HG03175 (cell line): ENCODE measurements around the gene EXOC4.

Experiments used
- ATAC-seq: cut with Tn5 transposase; IDR thresholded peaks from one replicate; pipeline ENCODE4 v1.9.1; 2021; ENCODE audit warnings: mild to moderate bottlenecking, moderate library complexity; ENCODE audit not compliant: unreplicated experiment

The EXOC4 gene

DNA sequence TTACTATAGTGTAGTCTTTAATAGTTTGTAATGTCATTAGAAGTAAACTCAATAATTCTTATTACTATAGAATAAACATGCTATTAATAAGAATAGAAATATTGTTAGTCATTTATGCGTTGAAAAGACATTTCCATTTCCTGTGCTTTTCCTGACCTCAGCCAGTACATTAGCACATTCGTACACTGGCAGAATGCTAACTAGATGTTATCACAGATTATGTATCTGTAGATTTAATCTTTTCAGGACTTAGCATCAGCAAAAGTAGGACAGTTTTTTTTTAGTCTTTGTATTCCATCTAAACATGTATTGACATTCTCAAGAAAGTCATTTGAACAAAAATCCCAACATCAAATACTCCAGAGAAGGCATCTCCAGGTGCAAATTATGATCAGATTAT is 158.5 kb downstream of the EXOC4 start:
- no peak for ATAC-seq

- no peak for ATAC-seq
Measured at GRCh38 chr7:133412942-133413341, 160.1 kb downstream of the EXOC4 start.

DNA sequence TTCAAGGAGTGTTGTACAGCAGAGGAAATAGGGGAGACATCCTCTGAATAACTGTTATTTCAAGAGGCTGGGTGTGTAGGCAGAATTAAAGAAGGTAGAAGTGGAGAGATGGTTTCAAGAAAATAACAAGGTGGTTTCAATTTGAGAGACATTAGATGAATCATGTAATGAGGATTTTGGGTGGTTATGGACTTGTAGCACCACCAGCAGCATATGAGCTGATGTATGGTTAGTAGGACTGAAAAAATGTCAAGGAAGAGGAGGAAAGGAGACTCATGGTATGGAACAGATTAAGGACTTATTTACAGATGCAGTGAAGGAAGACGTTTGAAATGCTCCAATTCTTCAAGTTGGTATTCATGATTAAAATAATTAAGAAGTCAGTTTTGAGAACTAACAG is 166.2 kb downstream of the EXOC4 start:
- ATAC-seq = no peak

DNA sequence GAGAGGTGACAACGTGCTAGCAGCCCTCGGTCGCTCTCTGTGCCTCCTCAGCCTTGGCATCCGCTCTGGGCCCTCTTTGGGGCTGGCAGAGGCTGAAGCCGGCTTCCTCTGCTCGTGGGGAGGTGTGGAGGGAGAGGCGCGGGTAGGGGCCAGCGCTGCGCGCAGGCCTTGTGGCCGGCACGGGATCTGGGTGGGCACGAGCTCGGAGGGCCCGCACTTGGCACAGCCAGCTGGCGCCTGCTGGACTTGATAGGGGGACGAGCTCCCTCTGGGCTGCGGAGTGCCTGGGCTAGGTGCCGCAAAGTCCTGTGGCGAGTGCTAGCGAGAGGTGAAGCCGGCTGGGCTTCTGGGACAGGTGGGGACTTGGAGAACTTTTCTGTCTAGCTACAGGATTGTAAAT is 170.7 kb downstream of the EXOC4 start:
- ATAC-seq = no peak

DNA sequence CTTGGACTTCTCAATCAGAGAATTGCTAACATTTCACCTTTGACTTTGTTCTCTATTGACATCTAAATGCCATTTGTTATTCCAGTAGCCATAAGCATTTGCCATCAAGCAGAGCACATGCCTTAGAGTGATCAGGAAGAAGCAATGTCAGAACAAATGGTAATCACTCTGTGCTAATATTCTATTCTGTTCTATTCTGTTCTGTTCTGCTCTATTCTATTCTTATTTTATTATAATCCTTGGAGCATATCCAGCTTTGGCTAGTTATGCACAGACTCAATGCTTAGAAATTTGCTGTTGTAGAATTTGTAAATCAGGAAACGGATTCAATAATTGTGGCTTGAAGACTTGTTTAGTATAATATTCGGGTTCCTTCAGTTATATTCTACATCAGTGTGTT is 175.4 kb downstream of the EXOC4 start:
- no peak for ATAC-seq

DNA sequence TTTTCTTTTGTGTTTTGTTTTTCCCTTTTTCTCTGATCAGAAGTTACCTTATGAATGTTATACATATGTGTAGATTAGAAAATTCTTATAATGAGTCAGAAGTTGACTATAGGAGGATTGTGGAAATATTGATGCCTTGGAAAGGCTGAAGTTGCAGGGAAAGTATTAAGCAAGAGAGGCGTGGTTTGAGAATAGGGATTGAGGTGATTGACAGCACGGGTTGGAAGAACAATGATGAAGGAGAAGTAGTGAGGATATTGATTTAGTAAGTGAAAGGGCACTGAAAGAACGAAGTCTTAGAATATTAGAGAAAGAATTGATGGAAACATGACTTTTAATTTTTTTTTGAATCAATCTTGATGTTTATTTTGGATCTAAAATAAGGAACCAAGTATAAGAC is 176.0 kb downstream of the EXOC4 start:
- ATAC-seq = no peak

DNA sequence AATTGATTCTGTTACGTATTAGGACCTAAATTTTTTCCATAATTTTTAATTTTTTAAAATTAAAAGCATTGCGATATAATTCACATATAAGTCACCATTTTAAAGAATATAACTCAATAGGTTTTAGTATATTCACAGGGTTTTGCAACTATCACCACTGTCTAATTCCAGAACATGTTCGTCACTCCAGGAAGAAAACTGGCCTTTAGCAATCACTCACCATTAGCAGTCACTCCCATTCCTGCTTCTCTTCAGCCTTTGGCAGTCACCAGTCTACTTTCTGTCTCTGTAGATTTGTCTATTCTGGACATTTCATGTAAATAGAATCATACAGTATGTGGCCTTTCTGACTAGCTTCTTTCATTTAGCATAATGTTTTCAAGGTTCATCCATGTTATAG is 176.5 kb downstream of the EXOC4 start:
- no peak for ATAC-seq

GRCh38 chr7:133431134-133431724 is 178.4 kb downstream of the EXOC4 start:
- no peak for ATAC-seq

- no peak for ATAC-seq
Measured at GRCh38 chr7:133433165-133433812, 180.4 kb downstream of the EXOC4 start.

DNA sequence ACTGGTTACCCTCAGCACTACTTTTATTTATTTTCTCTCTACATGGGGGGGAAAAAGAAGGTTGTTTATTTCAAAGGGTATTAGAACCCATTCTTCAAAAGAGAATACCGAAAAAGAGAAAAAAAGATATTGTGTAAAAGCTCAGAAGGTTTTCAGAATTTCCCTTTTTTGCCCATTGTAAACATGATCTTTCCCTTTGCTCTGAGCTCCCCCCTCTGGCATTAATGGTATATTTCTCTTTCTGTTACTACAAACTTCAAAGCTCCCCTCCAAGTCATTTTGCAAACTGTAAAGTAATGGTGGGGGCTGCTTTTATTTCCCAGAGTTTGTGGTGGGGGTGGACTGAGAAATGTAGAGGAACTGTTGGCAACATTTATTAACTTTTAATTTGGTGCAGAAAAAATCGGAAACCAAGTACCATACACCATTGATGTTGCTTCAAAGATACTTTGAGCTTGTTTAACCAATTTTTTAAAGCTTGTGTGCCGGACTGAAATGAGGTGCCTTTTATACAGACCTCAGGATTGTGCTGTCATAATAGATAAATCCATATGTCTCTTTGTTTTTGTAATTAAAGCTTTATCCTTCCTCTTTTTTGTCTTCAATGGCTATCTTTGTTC is 181.5 kb downstream of the EXOC4 start:
- ATAC-seq = no peak

DNA sequence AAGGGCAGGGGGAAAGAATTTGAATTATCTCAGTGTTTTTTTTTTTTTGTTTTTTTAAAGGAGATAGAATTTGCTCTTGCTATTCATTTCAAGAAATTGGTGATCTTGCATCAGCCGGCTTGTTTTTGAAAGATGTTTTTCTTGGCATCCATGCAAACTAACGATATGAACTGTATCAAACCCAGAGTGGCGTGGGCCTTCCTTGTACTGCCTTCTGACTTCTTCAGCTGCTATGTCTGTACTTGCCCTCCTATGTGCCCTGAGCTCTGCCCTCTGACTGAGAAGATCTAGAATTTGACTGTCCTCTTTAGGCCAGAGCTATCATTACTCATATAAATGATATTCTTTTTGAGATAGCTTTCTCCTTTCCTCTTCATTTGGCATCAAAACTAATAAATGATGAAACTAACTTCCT is 183.1 kb downstream of the EXOC4 start:
- ATAC-seq = no peak

DNA sequence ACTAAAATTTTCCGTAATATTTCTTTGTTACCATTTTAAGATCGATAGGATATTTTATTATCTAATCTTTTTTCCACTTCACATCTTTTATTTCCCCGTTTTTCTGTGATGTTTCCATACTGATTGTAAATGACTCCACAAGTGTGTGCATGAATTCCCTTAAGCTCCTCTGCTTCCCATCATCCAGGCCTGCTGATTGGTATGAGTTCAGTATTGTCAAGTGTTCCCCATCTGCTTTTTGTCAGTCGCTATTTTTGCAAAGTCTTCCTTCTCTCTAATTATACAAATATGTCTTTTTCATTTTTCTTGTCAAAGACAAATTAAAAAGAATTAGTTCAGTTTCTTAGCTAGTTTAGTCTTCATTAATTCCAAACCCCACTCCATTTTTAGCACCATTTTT is 184.7 kb downstream of the EXOC4 start:
- ATAC-seq = no peak

- ATAC-seq = no peak
Measured at GRCh38 chr7:133442818-133443217, 189.9 kb downstream of the EXOC4 start.

- no peak for ATAC-seq
Measured at GRCh38 chr7:133445617-133446016, 192.7 kb downstream of the EXOC4 start.

- ATAC-seq = no peak
Measured at GRCh38 chr7:133448012-133448411, 195.1 kb downstream of the EXOC4 start.

DNA sequence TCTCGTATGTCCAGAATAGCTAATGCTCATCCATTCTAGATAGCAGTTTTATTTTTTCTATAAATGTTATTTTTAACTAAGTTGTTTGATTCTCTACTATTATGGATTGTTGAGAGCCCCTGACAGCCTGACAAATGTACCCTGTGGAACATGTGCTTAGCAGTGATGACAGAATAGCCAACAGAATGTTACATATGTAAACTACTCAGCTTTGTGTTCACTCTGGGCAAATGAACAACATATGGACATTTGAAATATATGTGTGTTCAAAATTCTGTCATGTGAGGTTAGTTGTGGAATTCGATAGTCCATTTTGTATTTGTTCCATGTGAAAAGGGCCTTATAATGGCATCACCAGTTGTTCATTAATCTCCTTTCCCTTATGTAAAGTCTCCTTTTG is 199.7 kb downstream of the EXOC4 start:
- no peak for ATAC-seq

- no peak for ATAC-seq
Measured at GRCh38 chr7:133458688-133459087, 205.8 kb downstream of the EXOC4 start.

GRCh38 chr7:133461421-133461820 is 208.5 kb downstream of the EXOC4 start:
- ATAC-seq = no peak

GRCh38 chr7:133475655-133476054 is 222.8 kb downstream of the EXOC4 start:
- no peak for ATAC-seq

DNA sequence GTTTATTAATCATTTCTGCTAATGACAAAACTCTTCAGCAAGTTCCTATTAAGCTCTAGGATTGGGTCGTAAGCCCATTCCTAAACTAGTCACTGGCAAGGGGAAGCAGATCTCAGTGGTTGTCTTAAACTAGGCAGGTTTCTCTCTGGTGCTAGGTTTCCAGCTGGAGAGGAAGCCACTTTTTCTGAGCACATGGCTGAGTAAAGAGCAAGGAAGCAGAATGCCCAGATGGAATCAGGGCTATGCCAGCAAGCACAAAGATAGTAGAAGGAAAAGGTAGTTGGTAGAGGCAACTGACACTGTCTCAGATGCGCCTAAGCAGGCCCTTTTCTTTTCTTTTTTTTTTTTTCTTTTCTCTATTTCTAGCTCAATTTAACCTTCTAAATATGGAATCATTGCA is 224.9 kb downstream of the EXOC4 start:
- no peak for ATAC-seq

DNA sequence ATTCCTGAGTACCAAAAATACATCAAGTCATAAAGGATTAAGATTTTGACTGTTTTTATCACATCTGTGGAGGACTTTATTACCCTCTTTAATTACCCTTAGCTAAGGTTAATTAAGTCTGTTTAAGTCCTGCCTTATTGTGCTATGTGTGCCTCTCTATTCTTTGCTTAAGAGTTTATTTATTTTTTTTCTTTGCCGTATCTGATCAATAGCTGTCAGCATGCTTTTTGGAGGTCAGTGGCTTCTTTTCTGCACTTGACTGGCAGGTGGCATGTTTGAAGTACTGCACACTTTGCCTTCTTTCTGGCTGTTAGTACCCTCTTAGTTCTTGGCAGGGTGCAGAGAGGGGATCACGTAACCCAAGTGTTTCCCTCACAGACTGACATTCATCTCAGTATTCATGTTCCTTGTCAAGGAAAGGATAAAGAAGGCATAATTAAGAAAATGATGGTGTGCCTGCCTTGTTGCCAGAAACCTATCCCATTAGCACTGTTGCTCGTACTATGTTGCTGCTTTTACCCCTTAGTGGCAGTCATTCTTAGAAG is 225.8 kb downstream of the EXOC4 start:
- ATAC-seq = no peak

DNA sequence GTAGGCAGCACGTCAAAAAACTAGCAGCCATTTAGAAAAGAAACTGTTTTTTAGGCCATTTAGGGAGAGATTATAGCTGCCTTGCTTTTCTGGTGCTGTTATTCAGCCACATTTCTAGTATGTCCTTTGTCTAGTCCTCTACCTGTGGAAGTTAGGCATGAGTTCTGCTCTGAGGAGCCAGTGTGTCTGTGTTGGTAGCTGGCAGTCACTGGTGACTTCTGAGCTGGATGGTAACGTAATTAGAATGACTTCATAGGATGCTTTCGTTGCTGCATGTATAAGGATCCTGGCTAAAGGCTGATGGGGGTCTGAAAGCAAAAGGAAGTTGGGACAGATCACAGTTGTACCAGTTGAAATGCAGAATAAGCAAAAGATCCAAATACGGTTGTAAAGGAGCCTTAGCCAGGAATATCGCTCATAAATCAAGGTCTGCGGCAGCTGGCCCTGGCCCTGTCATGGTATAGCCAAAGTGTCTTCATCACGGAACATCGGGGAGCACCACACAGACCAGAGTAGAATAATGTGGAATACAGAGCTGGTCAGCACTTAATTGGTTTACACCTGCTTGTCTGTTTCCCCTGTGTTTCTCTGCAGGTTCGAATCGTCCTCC is 226.7 kb downstream of the EXOC4 start:
- ATAC-seq = no peak
